HG03045 (cell line): ENCODE data around the gene LHPP.

Experiments used
- ATAC-seq: cut with Tn5 transposase; IDR thresholded peaks from one replicate; pipeline ENCODE4 v1.9.1; 2021; ENCODE audit warnings: mild to moderate bottlenecking, moderate library complexity; ENCODE audit not compliant: unreplicated experiment

LHPP gene

GRCh38 chr10:124590216-124591122 lies 128.8 kb downstream of the LHPP start:
- no peak for ATAC-seq

- ATAC-seq, result no peak
Measured at GRCh38 chr10:124591123-124591495, 129.5 kb downstream of the LHPP start.

- ATAC-seq, result no peak
Measured at GRCh38 chr10:124592101-124592500, 130.5 kb downstream of the LHPP start.

GRCh38 chr10:124592736-124593430 lies 131.3 kb downstream of the LHPP start:
- no peak for ATAC-seq

- no peak for ATAC-seq
Measured at GRCh38 chr10:124593431-124593985, 131.9 kb downstream of the LHPP start.

GRCh38 chr10:124594240-124594639 lies 132.6 kb downstream of the LHPP start:
- no peak for ATAC-seq

- ATAC-seq, result no peak
Measured at GRCh38 chr10:124595143-124595883, 133.7 kb downstream of the LHPP start.

GRCh38 chr10:124596116-124596785 lies 134.6 kb downstream of the LHPP start:
- no peak for ATAC-seq

GRCh38 chr10:124596962-124597845 lies 135.6 kb downstream of the LHPP start:
- no peak for ATAC-seq

- no peak for ATAC-seq
Measured at GRCh38 chr10:124597846-124598165, 136.2 kb downstream of the LHPP start.

- no peak for ATAC-seq
Measured at GRCh38 chr10:124598196-124598595, 136.6 kb downstream of the LHPP start.

GRCh38 chr10:124598773-124599587 lies 137.4 kb downstream of the LHPP start:
- ATAC-seq, result no peak

- ATAC-seq, result no peak
Measured at GRCh38 chr10:124599588-124600050, 138.0 kb downstream of the LHPP start.

- ATAC-seq, result no peak
Measured at GRCh38 chr10:124600051-124600880, 138.6 kb downstream of the LHPP start.

GRCh38 chr10:124601016-124601415 lies 139.4 kb downstream of the LHPP start:
- ATAC-seq, result no peak

- ATAC-seq, result no peak
Measured at GRCh38 chr10:124601431-124602120, 140.0 kb downstream of the LHPP start.

GRCh38 chr10:124602121-124602561 lies 140.5 kb downstream of the LHPP start:
- no peak for ATAC-seq
